HCT116 (cell line): ENCODE results near the gene ZNF568.

Experiments
- FOSL1 ChIP-seq: IDR thresholded peaks from 2 replicates; pipeline ENCODE4 v1.6.1; 2012; ENCODE audit warnings: low read depth
- POLR2AphosphoS5 ChIP-seq: IDR thresholded peaks from 2 replicates; pipeline ENCODE4 v1.6.1; 2011; ENCODE audit warnings: mild to moderate bottlenecking, low read depth, low read length, moderate library complexity
- TF ChIP-seq, protein P1 (sequence below): IDR thresholded peaks from 2 replicates; pipeline ENCODE4 v1.6.1; 2012; ENCODE audit warnings: low read depth

GRCh38 chr19:37014456-37014855 is 98.3 kb downstream of the ZNF568 start:
- TF ChIP-seq, protein P1, sequence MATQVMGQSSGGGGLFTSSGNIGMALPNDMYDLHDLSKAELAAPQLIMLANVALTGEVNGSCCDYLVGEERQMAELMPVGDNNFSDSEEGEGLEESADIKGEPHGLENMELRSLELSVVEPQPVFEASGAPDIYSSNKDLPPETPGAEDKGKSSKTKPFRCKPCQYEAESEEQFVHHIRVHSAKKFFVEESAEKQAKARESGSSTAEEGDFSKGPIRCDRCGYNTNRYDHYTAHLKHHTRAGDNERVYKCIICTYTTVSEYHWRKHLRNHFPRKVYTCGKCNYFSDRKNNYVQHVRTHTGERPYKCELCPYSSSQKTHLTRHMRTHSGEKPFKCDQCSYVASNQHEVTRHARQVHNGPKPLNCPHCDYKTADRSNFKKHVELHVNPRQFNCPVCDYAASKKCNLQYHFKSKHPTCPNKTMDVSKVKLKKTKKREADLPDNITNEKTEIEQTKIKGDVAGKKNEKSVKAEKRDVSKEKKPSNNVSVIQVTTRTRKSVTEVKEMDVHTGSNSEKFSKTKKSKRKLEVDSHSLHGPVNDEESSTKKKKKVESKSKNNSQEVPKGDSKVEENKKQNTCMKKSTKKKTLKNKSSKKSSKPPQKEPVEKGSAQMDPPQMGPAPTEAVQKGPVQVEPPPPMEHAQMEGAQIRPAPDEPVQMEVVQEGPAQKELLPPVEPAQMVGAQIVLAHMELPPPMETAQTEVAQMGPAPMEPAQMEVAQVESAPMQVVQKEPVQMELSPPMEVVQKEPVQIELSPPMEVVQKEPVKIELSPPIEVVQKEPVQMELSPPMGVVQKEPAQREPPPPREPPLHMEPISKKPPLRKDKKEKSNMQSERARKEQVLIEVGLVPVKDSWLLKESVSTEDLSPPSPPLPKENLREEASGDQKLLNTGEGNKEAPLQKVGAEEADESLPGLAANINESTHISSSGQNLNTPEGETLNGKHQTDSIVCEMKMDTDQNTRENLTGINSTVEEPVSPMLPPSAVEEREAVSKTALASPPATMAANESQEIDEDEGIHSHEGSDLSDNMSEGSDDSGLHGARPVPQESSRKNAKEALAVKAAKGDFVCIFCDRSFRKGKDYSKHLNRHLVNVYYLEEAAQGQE: no peak
- no peak for TF ChIP-seq FOSL1
- TF ChIP-seq POLR2AphosphoS5: no peak
